CD4-positive, alpha-beta T cell (primary cell): ENCODE measurements around the gene COL6A2. TPM values are rescaled to one million over a fixed set of nuclear protein-coding genes. Genes with fewer than 3 reads are reported as not detected.

ENCODE experiments used
- ATAC-seq: fragments of 200-7000 bp; cut with Tn5 transposase; one replicate; pipeline ENCODE4 v1.10.0; 2022; ENCODE audit warnings: mild to moderate bottlenecking; ENCODE audit not compliant: poor library complexity
- CTCF ChIA-PET: fragments of 350-600 bp; sonication (Branson Sonifier 250); formaldehyde crosslinking; loops from one replicate; lab custom pipeline; 2021; ENCODE audit warnings: antibody characterized with exemption, inconsistent platforms; lab: Charles Lee
- POLR2A ChIA-PET: fragments of 350-600 bp; sonication (Branson Sonifier 250); formaldehyde crosslinking; loops from one replicate; lab custom pipeline; 2021; ENCODE audit warnings: antibody characterized with exemption, inconsistent platforms; lab: Charles Lee
- DNase-seq, 14 experiments: peaks; one replicate each; pipeline ENCODE4 v3.0.0-alpha.2; 2013 to 2020; ENCODE audit warnings: mixed read lengths in 2 of 14
- H3K27ac ChIP-seq, 2 donors: one replicate each; pipeline versions ENCODE4 v1.5.1 to v1.7.0; 2013; ENCODE audit warnings: low read length in 2 of 2, low read depth in 1 of 2, mild to moderate bottlenecking in 1 of 2
- H3K27me3 ChIP-seq, 2 experiments: 1 replicate in 1 of 2; 2 replicates in 1 of 2; pipeline versions ENCODE4 v1.6.1 to v1.7.0; 2013; ENCODE audit warnings: low read length in 2 of 2, control low read depth in 1 of 2, mild to moderate bottlenecking in 1 of 2, moderate library complexity in 1 of 2; ENCODE audit not compliant: insufficient read depth in 2 of 2, control insufficient read depth in 1 of 2
- H3K36me3 ChIP-seq: one replicate; pipeline ENCODE4 v1.6.1; 2013; ENCODE audit warnings: low read length, control low read depth; ENCODE audit not compliant: insufficient read depth
- H3K4me1 ChIP-seq: one replicate; pipeline ENCODE4 v1.6.1; 2013; ENCODE audit warnings: low read length, control low read depth; ENCODE audit not compliant: insufficient read depth
- H3K4me3 ChIP-seq: one replicate; pipeline ENCODE4 v1.5.1; 2013; ENCODE audit warnings: mild to moderate bottlenecking, low read length, moderate library complexity
- H3K9me3 ChIP-seq, 2 experiments: 1 replicate in 1 of 2; 2 replicates in 1 of 2; pipeline versions ENCODE4 v1.6.1 to v1.7.0; 2013; ENCODE audit warnings: low read length in 2 of 2, mild to moderate bottlenecking in 2 of 2, control low read depth in 1 of 2, moderate library complexity in 1 of 2; ENCODE audit not compliant: control insufficient read depth in 1 of 2, insufficient read depth in 1 of 2
- H3K27ac Mint-ChIP-seq: one replicate; pipeline ENCODE4 v1.8.0; 2020; ENCODE audit warnings: mixed read lengths
- H3K27me3 Mint-ChIP-seq: one replicate; pipeline ENCODE4 v1.8.0; 2021; ENCODE audit warnings: mixed read lengths
- H3K36me3 Mint-ChIP-seq: one replicate; pipeline ENCODE4 v1.8.0; 2021; ENCODE audit warnings: low read depth, mixed read lengths
- H3K4me1 Mint-ChIP-seq: one replicate; pipeline ENCODE4 v1.8.0; 2021; ENCODE audit warnings: low read depth, mixed read lengths
- H3K4me3 Mint-ChIP-seq: one replicate; pipeline ENCODE4 v1.8.0; 2020; ENCODE audit warnings: mild to moderate bottlenecking, mixed read lengths
- H3K9me3 Mint-ChIP-seq: one replicate; pipeline ENCODE4 v1.8.0; 2020; ENCODE audit warnings: mixed read lengths
- intact Hi-C, 2 experiments: fragments of 100-400 bp; cut with DNase I in 1 of 2; cut with micrococcal nuclease in 1 of 2; formaldehyde crosslinking; loops; one replicate each; pipeline versions ENCODE4 v1.15.1 to v1.9.0; 2023 to 2025; cut with DNase I, micrococcal nuclease
- total RNA-seq, 174 experiments: library from RNA in 2 of 174; stranded (reverse) in 2 of 174; gene quantifications; one replicate each; pipeline ENCODE4 v1.2.3 and lab custom pipeline; 2021 to 2026
- TF ChIP-seq, protein P1 (sequence below): fragments of 200-600 bp; IDR thresholded peaks from one replicate; pipeline ENCODE4 v1.8.0; 2022; ENCODE audit warnings: antibody characterized with exemption, mild to moderate bottlenecking

COL6A2 gene
- total RNA-seq, 2 experiments from 2014 or later: 24.1 to 26.4 TPM

DNA sequence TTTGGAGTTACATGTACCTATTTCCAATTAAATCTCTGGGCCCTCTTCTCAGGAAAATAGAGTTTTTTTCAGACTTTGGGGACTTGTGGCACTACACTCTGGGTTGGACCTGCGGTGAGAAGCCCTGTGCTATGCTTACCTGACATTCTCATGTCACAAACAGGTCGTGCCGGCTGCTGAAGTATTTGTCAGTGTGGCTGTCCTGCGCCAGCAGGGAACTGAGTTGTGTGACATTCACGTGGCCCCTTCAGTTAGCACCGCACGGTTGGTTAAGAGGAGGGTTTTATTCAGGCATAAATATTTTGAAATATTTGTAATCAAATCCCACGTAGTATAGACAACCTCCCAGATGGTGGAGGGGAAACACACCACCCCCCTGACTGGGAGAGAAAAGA is 6.3 kb upstream of the COL6A2 start:
- DNase-seq: no peak
- Histone ChIP-seq H3K27me3 (no peaks in the 10 kb centered on the region), H3K9me3 (peaks cover 4 to 24% of the 10 kb centered on the region in 2 experiments), H3K4me1 (peaks cover 15% of the 10 kb centered on the region), H3K27ac (no peak overlapping the region), H3K4me3 (no peak overlapping the region), H3K36me3 (no peaks in the 10 kb centered on the region)
- Mint-ChIP-seq H3K27me3 (no peaks in the 10 kb centered on the region), H3K27ac (no peak overlapping the region), H3K9me3 (peaks cover 11% of the 10 kb centered on the region), H3K4me3 (no peak overlapping the region), H3K36me3 (no peaks in the 10 kb centered on the region), H3K4me1 (no peaks in the 10 kb centered on the region)
- TF ChIP-seq, protein P1, sequence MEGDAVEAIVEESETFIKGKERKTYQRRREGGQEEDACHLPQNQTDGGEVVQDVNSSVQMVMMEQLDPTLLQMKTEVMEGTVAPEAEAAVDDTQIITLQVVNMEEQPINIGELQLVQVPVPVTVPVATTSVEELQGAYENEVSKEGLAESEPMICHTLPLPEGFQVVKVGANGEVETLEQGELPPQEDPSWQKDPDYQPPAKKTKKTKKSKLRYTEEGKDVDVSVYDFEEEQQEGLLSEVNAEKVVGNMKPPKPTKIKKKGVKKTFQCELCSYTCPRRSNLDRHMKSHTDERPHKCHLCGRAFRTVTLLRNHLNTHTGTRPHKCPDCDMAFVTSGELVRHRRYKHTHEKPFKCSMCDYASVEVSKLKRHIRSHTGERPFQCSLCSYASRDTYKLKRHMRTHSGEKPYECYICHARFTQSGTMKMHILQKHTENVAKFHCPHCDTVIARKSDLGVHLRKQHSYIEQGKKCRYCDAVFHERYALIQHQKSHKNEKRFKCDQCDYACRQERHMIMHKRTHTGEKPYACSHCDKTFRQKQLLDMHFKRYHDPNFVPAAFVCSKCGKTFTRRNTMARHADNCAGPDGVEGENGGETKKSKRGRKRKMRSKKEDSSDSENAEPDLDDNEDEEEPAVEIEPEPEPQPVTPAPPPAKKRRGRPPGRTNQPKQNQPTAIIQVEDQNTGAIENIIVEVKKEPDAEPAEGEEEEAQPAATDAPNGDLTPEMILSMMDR: no peak
- no peak for ATAC-seq
- POLR2A ChIA-PET: no interaction called here
- intact Hi-C loops: loop anchor here (10.0 kb wide), 2 partner anchors 93 to 117 kb away; partner anchors contain the start of gene SPATC1L (in 1 of the 2)
- CTCF ChIA-PET: no interaction called here

DNA sequence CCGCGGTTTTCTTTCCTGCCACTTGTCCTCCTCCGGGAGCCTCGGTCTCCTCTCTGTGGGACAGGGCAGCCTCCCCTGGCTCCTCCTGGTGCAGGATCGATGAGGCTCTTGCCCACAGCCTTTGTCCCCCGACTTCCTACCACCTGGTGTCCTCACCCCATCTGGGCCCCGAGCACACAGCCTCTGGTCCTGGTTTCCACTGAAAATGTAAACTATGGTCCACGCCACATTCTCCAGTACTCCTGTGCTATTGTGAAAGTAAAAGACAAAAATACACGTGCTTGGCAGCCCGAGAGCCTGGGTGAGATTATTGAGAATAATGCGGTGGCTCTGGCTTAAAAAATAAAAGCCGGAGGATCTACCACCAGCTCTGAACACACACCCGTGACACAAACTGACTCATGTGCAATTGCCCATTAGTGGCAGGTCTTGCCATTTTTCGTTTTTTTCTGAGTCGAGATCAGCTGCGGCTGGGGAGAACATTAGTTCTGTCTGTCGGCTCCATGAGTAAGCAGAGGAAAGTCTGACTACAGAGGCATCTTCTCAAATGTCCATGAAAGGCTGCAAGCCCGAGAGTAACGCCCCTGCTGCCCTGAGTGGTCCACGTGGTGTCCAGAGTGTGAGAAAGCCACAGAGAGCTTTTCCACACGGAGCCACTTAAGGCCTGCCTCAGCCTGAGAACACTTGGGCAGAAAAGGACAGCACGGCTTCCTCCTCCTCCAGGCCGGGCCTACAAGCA is 5.7 kb upstream of the COL6A2 start:
- H3K36me3 ChIP-seq: no peaks in the 10 kb centered on the region
- no peak overlapping the region for H3K4me3 ChIP-seq
- H3K4me1 Mint-ChIP-seq: no peaks in the 10 kb centered on the region
- peaks cover 8% of the 10 kb centered on the region for H3K9me3 Mint-ChIP-seq
- no peak overlapping the region for H3K27ac ChIP-seq
- intact Hi-C loops: loop anchor here (10.0 kb wide), 2 partner anchors 93 to 117 kb away; partner anchors contain the start of gene SPATC1L (in 1 of the 2)
- peaks cover 0 to 24% of the 10 kb centered on the region in 2 experiments for H3K9me3 ChIP-seq
- H3K27me3 ChIP-seq: no peaks in the 10 kb centered on the region
- H3K4me1 ChIP-seq: peaks cover 20% of the 10 kb centered on the region
- no peaks in the 10 kb centered on the region for H3K27me3 Mint-ChIP-seq
- CTCF ChIA-PET: no interaction called here
- no peak for DNase-seq
- TF ChIP-seq, protein P1: no peak
- ATAC-seq: no peak
- no peak overlapping the region for H3K27ac Mint-ChIP-seq
- no peaks in the 10 kb centered on the region for H3K36me3 Mint-ChIP-seq
- H3K4me3 Mint-ChIP-seq: no peak overlapping the region
- POLR2A ChIA-PET: no interaction called here

DNA sequence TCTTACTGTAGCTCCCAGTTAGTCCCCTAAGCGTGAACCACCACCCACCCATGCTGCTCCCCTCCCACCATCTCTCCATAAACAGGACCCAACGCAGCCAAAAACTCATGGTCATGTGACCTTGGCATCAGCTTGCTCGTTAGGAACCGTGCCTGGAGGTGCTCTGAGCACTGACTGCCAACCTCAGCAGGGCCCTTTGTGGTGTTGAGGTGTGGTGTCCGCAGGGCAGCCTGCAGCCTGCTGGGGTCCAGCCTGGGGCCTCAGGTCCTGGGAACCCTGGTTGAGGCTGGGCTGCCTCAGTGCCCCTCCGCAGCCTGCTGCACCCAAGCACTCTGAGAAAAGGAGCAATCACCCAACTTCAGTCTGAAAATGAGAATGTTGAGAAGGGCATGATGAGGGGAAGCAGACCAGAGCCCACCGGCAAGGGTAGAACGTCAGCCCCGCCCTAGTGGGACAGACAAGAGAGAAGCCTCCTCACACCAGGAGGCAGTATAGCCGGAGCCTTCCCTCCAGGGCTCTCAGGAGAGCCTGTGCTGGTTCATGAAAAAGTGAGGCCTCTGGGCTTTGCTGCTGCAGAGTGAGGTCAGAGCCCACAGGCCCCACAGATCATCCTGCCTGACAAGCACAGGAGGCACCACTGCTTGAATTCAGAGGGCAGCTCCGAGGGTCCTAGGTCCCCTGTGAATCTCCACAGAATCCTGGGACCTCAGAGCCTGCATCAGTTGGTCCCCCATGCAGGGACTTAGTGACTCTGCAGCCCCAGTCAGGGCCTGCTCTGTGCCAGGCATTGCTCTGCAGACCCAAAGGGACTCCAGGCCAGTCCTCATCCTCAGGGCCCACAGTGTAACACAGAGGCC is 4.9 kb upstream of the COL6A2 start:
- H3K4me3 ChIP-seq: no peak overlapping the region
- CTCF ChIA-PET: no interaction called here
- H3K36me3 ChIP-seq: no peaks in the 10 kb centered on the region
- no peaks in the 10 kb centered on the region for H3K36me3 Mint-ChIP-seq
- intact Hi-C loops: loop anchor here (10.0 kb wide), 2 partner anchors 92 to 118 kb away; partner anchors contain the start of gene SPATC1L (in 1 of the 2)
- TF ChIP-seq, protein P1: no peak
- POLR2A ChIA-PET: no interaction called here
- H3K27me3 Mint-ChIP-seq: no peaks in the 10 kb centered on the region
- peaks cover 7% of the 10 kb centered on the region for H3K9me3 Mint-ChIP-seq
- H3K4me3 Mint-ChIP-seq: no peak overlapping the region
- H3K27ac ChIP-seq: no peak overlapping the region
- H3K9me3 ChIP-seq: peaks cover 0 to 24% of the 10 kb centered on the region in 2 experiments
- peaks cover 24% of the 10 kb centered on the region for H3K4me1 ChIP-seq
- no peaks in the 10 kb centered on the region for H3K27me3 ChIP-seq
- DNase-seq (peak in 1 of 14 experiments; percentile 4), ATAC-seq (no peak)
- no peak overlapping the region for H3K27ac Mint-ChIP-seq
- no peaks in the 10 kb centered on the region for H3K4me1 Mint-ChIP-seq
